GM21529 (cell line): ENCODE data around the gene AADAC.
"Not testable (repeated sequence)": the region's sequence is repeated elsewhere in the genome, so short reads cannot be mapped to it uniquely, and the experiment has no call there.

Source experiments
- ATAC-seq: cut with Tn5 transposase; IDR thresholded peaks from one replicate; pipeline ENCODE4 v1.9.1; 2021; ENCODE audit not compliant: unreplicated experiment

Gene AADAC

DNA sequence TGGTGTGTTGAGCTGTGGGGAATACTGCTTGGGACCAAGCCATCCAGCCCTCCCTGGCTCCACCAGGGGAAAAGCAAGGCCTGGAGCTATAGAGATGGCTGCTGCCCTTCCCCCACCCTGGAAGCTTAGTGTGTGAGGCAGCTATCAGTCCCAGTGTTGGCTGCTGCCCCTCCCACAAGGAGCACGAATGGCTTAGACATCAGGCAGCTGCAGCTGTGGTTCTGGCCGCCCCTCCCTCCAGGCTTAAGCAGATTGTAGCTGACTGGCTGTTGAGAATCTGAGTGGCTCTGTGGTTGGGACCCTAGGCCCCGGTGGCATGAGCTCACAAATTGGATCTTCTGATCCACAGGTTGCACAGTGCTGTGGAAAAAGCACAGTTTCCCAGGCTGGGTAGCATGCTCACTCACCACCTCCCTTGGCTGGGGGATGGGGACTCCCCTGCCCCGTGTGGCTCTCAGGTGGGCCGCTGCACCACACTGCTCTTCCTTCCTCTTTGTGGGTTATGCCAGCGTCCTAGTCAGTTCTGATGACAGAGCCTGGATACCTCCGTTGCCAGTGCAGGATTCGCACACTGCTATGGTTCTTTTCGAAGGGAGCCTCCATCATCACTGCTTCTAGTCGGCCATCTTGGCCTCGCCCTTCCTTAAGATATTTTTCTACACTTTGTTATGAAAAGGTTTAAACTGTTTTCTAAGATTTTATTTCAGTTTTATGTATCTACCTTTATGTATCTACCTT, 38.3 kb downstream of the AADAC start:
- ATAC-seq: no peak

GRCh38 chr3:151856118-151856517, 42.2 kb downstream of the AADAC start:
- ATAC-seq: no peak

- ATAC-seq: no peak
These were observed 42.7 kb downstream of the AADAC start for GRCh38 chr3:151856641-151857040.

DNA sequence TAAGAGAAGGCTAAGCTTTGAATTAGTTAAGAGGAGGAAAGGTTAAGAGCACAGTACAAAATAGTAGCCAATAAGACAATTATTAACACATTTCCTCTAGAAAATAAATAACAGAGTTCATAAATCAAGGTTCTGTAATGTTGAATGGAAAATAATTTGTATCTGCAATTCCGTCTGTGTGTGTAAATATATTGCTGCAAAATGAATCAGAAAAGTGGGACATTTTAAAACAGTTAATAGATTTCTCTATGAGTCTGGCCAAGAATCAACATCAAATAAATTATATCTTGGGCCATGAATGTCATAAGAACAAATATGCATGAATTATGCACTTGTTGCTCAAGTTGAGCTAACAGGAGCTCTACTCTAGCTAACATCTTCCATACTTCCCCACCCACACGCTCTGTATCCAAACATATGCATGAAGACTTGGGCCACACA, 45.3 kb downstream of the AADAC start:
- ATAC-seq: no peak

DNA sequence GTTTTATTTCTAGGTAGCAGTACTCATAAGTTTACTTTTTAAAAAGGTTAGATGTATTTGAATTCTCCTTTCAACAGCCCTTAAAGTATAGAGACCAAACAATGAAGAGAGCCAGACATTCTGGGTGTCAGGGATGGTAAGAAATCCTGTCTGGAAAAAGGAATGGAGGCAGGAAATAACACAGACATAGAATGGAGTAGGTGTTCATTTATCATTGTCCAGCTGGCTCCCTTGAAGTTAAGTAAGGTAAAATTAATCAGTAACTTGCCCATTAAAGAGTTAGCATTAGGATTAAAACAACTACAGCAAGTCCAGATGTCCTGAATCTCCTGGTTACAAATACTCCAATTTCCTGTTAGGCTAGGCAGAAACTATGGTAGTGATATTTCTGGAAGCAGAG, 46.0 kb downstream of the AADAC start:
- no peak for ATAC-seq

GRCh38 chr3:151863611-151864010, 49.7 kb downstream of the AADAC start:
- no peak for ATAC-seq

DNA sequence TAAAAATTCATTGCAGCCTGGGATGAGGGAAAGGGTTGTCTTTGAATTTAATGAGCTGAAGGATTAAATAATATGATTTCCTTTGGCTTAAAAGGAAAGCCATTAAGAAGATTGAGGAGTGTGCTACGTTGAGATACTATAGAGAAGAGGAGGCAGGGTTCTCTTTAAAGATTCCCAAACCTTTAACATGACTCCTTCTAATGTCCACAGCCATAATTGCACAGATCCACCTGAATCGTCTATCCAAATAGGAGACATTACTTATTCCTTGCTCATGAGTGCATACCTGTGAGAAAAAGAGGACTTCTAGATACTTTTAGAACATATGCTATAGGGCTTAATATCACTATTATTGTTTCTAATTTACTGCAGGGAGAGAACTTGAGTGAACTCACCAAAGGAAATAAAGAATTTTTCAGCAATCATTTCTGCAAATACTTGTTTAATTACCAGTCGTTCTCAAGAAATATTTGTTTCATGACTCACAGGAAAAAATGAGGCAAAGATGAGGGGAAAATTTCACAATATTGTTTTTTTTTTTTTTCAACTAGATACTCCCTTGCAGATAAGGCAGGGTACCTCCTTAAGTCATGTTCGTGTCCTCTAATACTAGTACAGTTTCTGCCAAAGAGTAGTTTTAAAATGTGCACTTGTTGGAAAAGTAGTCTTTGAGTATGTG, 50.6 kb downstream of the AADAC start:
- no peak for ATAC-seq

- ATAC-seq: no peak
These were observed 52.9 kb downstream of the AADAC start for GRCh38 chr3:151866711-151867410.

- no peak for ATAC-seq
These were observed 53.8 kb downstream of the AADAC start for GRCh38 chr3:151867666-151868065.

- ATAC-seq: no peak
These were observed 55.3 kb downstream of the AADAC start for GRCh38 chr3:151869181-151869580.

DNA sequence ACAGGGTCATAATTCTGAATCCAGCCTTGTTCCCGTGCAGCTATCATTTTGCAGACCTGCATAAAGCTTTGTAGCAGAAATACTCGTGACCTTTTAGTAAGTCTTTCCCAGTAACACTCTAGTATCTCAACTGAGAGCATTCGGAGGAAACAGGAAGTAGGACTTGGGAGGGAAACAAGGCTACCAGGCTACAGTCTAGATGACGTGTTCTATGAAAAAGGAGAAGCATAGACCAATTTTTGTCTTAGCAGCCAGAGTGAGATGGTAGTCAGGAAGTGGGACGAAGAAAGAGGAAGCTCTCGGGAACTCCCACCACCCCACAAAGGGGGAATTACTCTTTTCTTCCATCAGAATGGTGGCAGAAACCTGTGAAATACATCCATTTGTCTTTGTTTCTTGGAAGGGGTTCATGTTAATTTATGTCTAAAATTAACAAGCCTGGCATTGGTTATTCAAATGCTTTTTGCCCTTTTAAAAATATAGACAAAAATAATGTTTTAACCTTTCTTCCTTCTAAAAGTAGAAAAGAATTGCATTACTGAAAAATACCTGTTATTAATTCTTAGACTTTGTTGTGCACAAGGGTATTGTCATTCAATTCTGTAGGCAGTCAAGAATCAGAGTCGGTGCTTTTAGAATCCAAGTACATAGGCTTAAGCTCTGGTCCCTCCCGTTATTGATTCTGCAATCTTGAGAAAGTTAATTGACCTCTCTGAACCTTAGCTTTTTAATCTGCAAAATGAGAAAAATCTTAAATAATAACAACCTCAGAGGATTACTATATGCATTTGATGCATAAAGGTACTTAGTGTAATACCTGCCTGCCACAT, 57.9 kb downstream of the AADAC start:
- peak; percentile 86 for ATAC-seq

DNA sequence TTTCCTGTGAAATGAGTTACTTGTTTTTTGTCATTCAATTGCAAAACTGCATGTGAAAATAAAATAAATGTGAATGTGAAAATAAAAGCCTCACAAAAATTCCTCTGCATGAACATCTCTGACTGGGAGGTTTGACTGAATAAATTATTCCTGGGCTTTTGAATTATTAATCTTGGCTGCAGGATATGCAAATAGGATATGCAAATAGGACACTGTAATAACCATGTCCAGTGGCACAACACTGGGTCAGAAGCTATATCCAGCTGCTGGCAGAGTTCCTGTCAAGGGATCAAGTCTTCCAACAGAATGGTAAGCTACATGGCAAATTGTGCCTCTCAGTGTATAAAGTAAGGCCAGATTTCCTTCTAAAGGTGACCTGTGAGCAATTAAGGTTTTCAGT, 59.5 kb downstream of the AADAC start, which contains the start of gene SUCNR1:
Gene SUCNR1, plus strand, starts transcription at position 246 of the 400 bp plus-strand sequence. CDS start 6,250 bp downstream, outside the sequence.
- no peak for ATAC-seq

GRCh38 chr3:151874079-151874478, 60.2 kb downstream of the AADAC start:
- not testable (repeated sequence) for ATAC-seq

DNA sequence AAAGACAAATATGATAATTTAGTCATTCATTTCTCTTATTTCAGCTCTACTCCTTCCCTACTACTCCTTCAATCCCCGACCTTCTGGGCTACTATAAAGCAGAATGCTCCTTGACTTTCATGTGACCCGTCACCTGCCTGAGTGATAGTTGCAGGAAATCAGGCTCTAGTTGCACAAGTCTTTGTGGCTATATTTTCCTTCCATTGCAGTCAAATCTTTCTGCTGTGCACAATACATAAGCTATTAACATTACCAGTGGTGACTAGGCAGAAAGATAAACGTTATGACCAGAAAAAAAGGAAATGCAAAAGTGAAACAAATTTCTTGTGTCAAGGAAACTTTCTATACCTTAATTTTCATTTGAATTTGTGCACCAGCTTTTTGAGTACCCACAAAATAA, 61.8 kb downstream of the AADAC start:
- ATAC-seq: peak; percentile 55

DNA sequence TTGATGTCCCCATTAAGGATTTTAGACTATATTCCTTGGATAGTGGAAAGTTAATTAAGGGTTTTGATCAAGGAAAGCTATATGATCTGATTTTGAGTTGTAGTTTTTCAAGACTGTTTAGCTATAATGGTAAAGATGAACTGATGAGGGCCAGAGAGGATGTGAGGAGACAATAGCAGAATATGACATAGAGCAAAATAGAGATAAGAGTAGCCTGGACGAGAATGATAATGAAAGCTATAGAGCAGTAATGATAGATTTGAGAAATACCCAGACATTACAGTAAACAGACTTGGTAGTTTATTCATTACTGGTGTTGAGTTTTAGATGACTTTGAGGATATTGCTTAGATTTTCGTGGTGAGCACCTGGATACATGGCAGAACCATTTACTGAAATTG, 63.4 kb downstream of the AADAC start:
- ATAC-seq: no peak
